HepG2 (cell line): Measurements from ENCODE around the gene ZNF367. TPM values are rescaled to one million over a fixed set of nuclear protein-coding genes. Genes with fewer than 3 reads are reported as not detected.

Experiments used
- CTCF ChIP-seq: sonication (generic); formaldehyde crosslinking; IDR thresholded peaks from 2 replicates; pipeline ENCODE4 v1.5.0; 2020; ENCODE audit warnings: mild to moderate bottlenecking, missing genetic modification reagents, moderate library complexity
- E2F1 ChIP-seq: sonication (generic); formaldehyde crosslinking; IDR thresholded peaks from 2 replicates; pipeline ENCODE4 v1.5.0; 2020; ENCODE audit warnings: missing genetic modification reagents
- HBP1 ChIP-seq: IDR thresholded peaks from 2 replicates; pipeline ENCODE4 v1.6.1; 2016; ENCODE audit warnings: low read depth, control low read depth
- HMG20B ChIP-seq: conservative IDR thresholded peaks from 2 replicates; pipeline ENCODE4 v1.6.1; 2016; ENCODE audit warnings: missing genetic modification reagents, missing compliant biosample characterization
- KMT2A ChIP-seq: sonication (generic); formaldehyde crosslinking; IDR thresholded peaks from 2 replicates; pipeline ENCODE4 v1.4.0; 2020; ENCODE audit warnings: missing genetic modification reagents
- SIN3A ChIP-seq: IDR thresholded peaks from 2 replicates; pipeline ENCODE4 v1.6.1; 2011; ENCODE audit warnings: low read depth, mild to moderate bottlenecking, control low read depth, low read length, borderline replicate concordance
- SP4 ChIP-seq: sonication (generic); formaldehyde crosslinking; IDR thresholded peaks from 2 replicates; pipeline ENCODE4 v1.8.1; 2023; ENCODE audit warnings: mild to moderate bottlenecking, missing genetic modification reagents
- ZBTB1 ChIP-seq: sonication (generic); formaldehyde crosslinking; IDR thresholded peaks from 2 replicates; pipeline ENCODE4 v1.4.0; 2020; ENCODE audit warnings: missing genetic modification reagents, borderline replicate concordance
- ZBTB34 ChIP-seq: sonication (generic); formaldehyde crosslinking; IDR thresholded peaks from 2 replicates; pipeline ENCODE4 v1.8.0; 2022; ENCODE audit warnings: mild to moderate bottlenecking, missing genetic modification reagents
- ZC3H4 ChIP-seq: sonication (generic); formaldehyde crosslinking; IDR thresholded peaks from 2 replicates; pipeline ENCODE4 v1.4.0; 2020; ENCODE audit warnings: missing genetic modification reagents, borderline replicate concordance
- ZNF382 ChIP-seq: sonication (generic); formaldehyde crosslinking; IDR thresholded peaks from 2 replicates; pipeline ENCODE4 v1.5.0; 2020; ENCODE audit warnings: missing genetic modification reagents, mild to moderate bottlenecking, borderline replicate concordance
- ZNF546 ChIP-seq: sonication (generic); formaldehyde crosslinking; conservative IDR thresholded peaks from 2 replicates; pipeline ENCODE4 v1.8.1; 2023; ENCODE audit warnings: mild to moderate bottlenecking, missing genetic modification reagents
- ZNF660 ChIP-seq: sonication (generic); formaldehyde crosslinking; IDR thresholded peaks from 2 replicates; pipeline ENCODE4 v1.5.1; 2020; ENCODE audit warnings: mild to moderate bottlenecking, low read depth, missing genetic modification reagents, borderline replicate concordance
- ZNF678 ChIP-seq: sonication (generic); formaldehyde crosslinking; IDR thresholded peaks from 2 replicates; pipeline ENCODE4 v1.4.0; 2020; ENCODE audit warnings: mild to moderate bottlenecking, missing genetic modification reagents
- ZNF746 ChIP-seq: sonication (generic); formaldehyde crosslinking; IDR thresholded peaks from 2 replicates; pipeline ENCODE4 v1.8.0; 2022; ENCODE audit warnings: mild to moderate bottlenecking, missing genetic modification reagents
- ZNF777 ChIP-seq: sonication (generic); formaldehyde crosslinking; IDR thresholded peaks from 2 replicates; pipeline ENCODE4 v1.4.0; 2020; ENCODE audit warnings: missing genetic modification reagents
- ZNF816 ChIP-seq: sonication (generic); formaldehyde crosslinking; IDR thresholded peaks from 2 replicates; pipeline ENCODE4 v1.8.0; 2022; ENCODE audit warnings: missing genetic modification reagents, mild to moderate bottlenecking, borderline replicate concordance
- ZNF850 ChIP-seq: sonication (generic); formaldehyde crosslinking; conservative IDR thresholded peaks from 2 replicates; pipeline ENCODE4 v1.9.0; 2021; ENCODE audit warnings: mild to moderate bottlenecking, missing genetic modification reagents
- ZUFSP ChIP-seq: sonication (generic); formaldehyde crosslinking; IDR thresholded peaks from 2 replicates; pipeline ENCODE4 v1.9.0; 2021; ENCODE audit warnings: missing genetic modification reagents, mild to moderate bottlenecking, borderline replicate concordance
- polyA plus RNA-seq, 8 experiments: library from polyadenylated mRNA; depleted of rRNA in 3 of 8; stranded (reverse) in 7 of 8; unstranded in 1 of 8; fragments of >200 nt; fragmentation: Illumina TruSeq in 4 of 8; extraction: Trizol in 4 of 8; gene quantifications; 2 replicates each; pipeline versions ENCODE4 v1.2.1 to v1.2.3, GENCODE V29; 2011 to 2016; ENCODE audit warnings: low read depth in 4 of 8, missing spikeins in 1 of 8, mixed read lengths in 1 of 8; ENCODE audit not compliant: insufficient read depth in 1 of 8
- total RNA-seq, 5 experiments: library from RNA; depleted of rRNA; stranded (reverse); fragments of >200 nt; fragmentation: Illumina TruSeq; extraction: Trizol; gene quantifications; 2 replicates each; pipeline ENCODE4 v1.2.3, GENCODE V29; 2016; ENCODE audit warnings: low read depth in 1 of 5

The ZNF367 gene
- total and polyA plus RNA-seq, 2 of the 13 experiments (the other 11 are each of a cell fraction or from before 2014, with no cell fraction given), result 2.9 to 7.7 TPM

- TF ChIP-seq KMT2A (CRISPR knock-in tag) (peak; percentile 77; the same call in 1 of the 2 replicates), ZUFSP (CRISPR knock-in tag) (no peak), ZNF678 (CRISPR knock-in tag) (no peak), ZNF660 (CRISPR knock-in tag) (no peak), E2F1 (CRISPR knock-in tag) (no peak), ZNF850 (no peak), SP4 (CRISPR knock-in tag) (peak; percentile 62; the same call in 1 of the 2 replicates), ZNF382 (CRISPR knock-in tag) (no peak), ZNF777 (CRISPR knock-in tag) (no peak), SIN3A (no peak), ZC3H4 (CRISPR knock-in tag) (no peak), ZNF746 (CRISPR knock-in tag) (no peak; the same call in 1 of the 2 replicates), CTCF (no peak), ZBTB1 (CRISPR knock-in tag) (no peak), ZBTB34 (CRISPR knock-in tag) (peak; percentile 67), HMG20B (CRISPR knock-in tag) (peak; percentile 56; the same call in 1 of the 2 replicates), ZNF816 (no peak), HBP1 (CRISPR knock-in tag) (peak; percentile 47; the same call in 1 of the 2 replicates), ZNF546 (CRISPR knock-in tag) (no peak)
These were observed 27.0 kb downstream of the ZNF367 start (continued) for GRCh38 chr9:96391021-96391765.
